Stimulated activated CD4-positive, alpha-beta T cell treated with anti-CD3 and anti-CD28 coated beads, Interleukin-15, amount 100 ng/mL, for 24 hours (primary cell): ENCODE measurements around the gene RETREG1.
"Not testable (repeated sequence)": the region's sequence is repeated elsewhere in the genome, so short reads cannot be mapped to it uniquely, and the experiment has no call there.

Source experiments
- DNase-seq: peaks from one replicate; pipeline ENCODE4 v3.0.0-alpha.2; 2020

RETREG1 gene

DNA sequence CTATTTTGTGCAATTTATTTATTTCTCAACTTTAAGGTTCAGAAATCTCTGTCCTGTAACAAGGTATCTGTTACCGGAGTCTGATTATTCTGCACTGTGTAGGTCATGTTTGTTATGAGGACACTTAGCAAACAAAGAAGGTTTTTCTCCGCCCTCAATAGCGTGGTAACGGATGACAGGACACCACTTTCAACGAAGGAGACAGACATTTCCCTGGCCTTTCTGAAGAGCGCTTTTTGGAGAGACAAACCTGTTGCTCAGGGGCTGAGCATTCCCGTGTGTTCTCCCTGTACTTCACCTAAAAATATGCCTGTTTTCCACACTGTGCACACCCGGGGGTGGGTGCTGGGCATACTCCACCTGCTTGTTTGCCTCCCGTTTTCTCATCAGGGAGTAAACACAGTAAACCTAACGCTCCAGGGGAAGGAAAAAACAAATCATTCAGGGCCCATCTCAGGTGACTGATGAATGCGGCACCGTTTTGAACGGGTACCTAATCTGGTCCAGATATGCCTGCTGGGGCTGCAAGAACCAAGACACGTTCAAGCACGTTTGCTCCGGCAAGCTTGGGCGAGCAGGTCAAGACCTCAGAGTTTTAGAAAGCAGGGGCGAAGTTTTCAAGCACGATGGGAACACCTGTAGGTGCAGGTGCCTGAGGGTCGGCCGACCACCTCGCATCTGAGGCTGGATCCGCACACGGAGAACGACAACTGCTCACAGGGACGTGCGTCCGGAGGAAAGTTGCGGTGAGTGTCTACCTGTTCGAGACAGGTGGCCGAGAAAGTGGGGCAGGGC lies 859 bp downstream of the RETREG1 start:
- peak; percentile 8 for DNase-seq

- no peak for DNase-seq
Measured at GRCh38 chr5:16612007-16612406, 4.8 kb downstream of the RETREG1 start.

DNA sequence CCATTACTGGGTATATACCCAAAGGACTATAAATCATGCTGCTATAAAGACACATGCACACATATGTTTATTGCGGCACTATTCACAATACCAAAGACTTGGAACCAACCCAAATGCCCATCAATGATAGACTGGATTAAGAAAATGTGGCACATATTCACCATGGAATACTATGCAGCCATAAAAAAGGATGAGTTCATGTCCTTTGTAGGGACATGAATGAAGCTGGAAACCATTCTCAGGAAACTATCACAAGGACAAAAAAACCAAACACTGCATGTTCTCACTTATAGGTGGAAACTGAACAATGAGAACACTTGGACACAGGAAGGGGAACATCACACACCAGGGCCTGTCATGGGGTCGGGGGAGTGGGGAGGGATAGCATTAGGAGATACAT lies 5.9 kb downstream of the RETREG1 start:
- not testable (repeated sequence) for DNase-seq

DNA sequence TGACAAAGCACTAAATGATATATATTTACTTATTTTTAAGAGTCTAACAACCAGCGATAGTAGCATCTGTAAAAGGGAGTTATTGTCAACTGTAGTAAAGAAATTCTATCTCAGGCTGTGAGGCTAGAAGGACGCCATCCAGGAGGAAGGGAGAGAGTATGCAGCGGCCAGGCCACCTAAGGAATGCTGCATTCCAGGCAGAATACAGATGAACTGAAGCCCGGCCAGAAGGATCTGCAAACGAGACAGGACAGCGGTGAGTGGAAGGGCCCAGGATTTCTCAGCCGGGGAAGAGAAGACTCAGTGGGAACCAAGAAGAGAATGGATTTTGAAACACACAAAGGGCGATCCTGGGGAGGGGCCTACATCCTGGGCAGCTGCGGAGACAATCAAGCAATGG lies 7.4 kb downstream of the RETREG1 start:
- no peak for DNase-seq

GRCh38 chr5:16606628-16607027 lies 10.2 kb downstream of the RETREG1 start:
- DNase-seq = no peak

DNA sequence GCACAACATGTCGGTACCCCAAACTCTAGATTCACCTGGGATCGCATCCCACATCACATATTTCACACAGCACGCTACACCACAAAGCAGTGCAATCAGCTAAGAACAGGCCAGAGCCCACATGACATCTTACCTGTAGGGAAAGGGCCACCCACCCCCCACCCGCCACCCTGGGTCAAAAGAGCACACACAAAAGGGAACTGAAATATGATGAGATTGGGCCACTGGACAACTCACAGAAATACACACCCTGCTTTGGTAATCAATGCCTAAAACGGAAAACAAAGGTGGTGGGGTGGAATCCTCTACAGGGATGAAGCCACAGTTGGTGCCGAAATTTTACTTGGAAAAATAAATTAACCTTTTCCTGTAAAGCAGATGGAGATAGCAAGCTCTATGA lies 13.1 kb downstream of the RETREG1 start:
- no peak for DNase-seq

GRCh38 chr5:16603295-16603694 lies 13.5 kb downstream of the RETREG1 start:
- DNase-seq = no peak

DNA sequence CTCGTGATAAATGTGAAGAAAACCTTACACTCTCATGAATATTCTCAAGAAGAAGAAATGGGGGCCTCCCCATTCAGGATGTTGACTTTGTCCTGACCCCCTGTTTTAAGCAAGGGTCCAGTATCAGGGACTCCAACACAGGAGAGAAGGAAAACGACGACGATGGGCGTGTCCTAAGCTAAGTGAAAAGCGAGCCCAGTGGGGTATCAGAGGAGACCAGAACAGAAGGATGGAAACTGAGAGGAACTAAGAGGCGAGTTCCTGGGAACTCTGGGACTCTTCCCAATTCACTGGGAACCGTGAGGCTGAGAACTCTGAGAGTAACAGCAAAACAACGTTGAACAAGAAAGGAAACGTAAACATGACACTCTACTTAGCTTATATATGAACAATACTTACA lies 14.6 kb downstream of the RETREG1 start:
- no peak for DNase-seq

- DNase-seq = no peak
Measured at GRCh38 chr5:16600946-16601345, 15.9 kb downstream of the RETREG1 start.

GRCh38 chr5:16600397-16600796 lies 16.4 kb downstream of the RETREG1 start:
- DNase-seq = no peak

DNA sequence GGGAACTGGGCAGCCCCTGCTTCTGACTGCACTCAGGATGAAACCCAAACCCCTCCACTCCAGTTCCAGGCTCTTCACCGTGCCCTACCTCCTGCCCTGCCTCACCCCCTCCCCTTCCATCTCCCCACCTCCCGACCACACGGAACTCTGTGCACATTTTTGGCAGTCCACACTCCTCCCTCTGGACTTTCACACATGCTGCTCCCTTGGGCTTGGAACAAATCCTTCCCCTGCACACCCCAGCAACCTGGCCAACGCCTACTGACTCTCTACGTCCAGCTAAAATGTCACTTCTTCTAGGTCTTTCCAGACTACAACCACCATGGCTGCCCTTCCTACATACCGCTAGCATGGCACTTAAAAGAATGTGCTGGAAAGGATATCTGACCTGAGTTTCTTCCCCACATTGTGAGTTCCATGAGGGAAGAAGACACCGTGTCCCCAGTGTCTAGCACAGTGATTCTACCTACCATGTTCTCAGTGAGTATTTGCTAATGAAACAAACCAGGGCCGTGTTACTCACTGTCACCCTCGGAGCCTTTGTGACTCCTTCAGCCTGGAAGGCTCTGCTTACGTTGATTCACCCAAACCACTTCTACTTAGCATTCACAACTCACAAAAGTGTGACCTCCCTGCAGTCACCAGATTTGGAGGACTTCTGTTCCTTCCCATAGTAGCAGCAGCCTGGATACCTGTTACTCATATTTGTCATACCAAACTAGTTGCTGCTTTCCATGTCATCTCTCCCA lies 18.7 kb downstream of the RETREG1 start:
- no peak for DNase-seq

DNA sequence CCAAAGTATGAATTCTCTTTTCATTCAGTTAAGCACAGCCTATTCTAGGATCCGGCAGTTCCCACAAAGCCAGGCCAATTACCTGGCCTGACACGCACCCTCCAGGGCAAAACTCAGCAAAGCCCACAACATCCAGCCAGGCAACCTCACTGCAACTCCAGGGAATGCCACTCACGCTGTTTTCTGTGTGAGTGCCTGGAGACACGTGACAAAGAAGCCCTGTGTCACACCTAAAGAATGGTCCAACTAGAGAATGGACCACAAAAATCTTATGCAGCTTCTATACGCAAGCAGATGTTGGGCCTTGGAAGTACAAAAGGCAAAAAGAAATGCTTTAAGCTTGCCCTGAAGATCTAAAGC lies 20.2 kb downstream of the RETREG1 start:
- no peak for DNase-seq

DNA sequence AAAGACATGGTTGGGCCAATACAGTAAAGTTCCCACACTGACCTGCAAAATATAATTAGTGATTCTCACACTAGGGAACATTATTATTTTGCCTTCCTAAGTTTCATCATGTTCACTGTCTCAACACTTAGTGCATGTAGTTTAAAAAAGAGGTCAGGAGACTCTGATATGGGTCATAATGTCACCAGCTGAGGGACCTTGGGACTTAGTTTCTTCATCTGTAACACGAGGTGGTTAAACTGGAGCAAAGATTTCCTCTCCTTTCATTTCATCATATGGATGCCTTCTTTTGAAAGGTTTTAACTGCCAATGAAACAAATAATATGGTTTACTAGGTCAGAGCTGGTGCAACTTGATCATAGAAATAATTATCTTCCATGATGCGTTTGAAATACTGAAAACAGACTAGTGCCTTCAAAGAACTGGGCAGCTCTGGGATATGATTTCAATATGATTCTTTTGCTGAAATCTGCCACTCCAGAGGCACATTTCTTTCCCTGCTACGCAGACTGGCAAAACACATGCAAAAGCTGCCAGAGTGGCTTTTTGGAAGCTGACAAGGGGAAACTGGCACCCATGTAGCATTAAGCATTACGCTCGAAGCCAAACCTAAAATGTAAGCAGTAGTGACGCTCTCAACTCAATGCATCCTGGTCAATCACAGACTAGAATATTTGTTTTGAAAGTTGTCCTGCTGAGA lies 20.8 kb downstream of the RETREG1 start:
- no peak for DNase-seq

GRCh38 chr5:16593628-16594027 lies 23.2 kb downstream of the RETREG1 start:
- DNase-seq = no peak

DNA sequence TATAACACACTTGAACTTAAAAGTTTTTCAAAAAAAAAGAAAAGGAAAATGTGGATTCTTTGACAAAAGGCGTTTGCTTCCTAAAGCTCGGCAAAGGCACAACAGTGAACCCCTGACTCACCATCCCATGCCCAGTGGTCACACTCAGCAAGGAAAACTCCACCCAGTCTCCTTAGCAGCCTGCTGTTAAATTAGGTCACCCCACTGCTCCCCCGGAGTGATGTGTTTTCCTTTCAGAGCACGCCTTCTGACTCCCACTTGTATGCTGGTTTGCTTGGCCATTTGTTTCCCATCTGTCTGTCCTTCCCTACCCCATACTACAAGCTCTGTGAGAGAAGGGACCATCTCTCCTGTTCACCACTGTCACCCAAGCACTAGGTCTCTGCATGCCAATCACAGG lies 23.8 kb downstream of the RETREG1 start:
- no peak for DNase-seq

- DNase-seq = no peak
Measured at GRCh38 chr5:16592255-16592654, 24.5 kb downstream of the RETREG1 start.

DNA sequence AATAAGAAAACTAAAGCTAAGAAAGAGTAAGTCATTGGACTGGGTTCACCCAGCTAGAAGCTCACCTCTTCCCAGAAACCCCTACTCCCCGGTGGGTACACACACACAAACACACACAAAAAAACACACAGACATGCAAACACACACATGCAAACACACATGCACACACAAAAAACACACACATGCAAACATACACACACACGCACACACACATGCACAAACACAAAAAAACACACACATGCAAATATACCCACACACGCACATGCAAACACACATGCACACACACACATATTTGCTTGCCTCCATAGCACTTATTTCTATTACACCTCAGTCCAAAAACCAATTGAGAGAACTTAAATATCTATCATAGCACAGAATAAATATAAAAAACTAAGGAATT lies 26.1 kb downstream of the RETREG1 start:
- DNase-seq = no peak

DNA sequence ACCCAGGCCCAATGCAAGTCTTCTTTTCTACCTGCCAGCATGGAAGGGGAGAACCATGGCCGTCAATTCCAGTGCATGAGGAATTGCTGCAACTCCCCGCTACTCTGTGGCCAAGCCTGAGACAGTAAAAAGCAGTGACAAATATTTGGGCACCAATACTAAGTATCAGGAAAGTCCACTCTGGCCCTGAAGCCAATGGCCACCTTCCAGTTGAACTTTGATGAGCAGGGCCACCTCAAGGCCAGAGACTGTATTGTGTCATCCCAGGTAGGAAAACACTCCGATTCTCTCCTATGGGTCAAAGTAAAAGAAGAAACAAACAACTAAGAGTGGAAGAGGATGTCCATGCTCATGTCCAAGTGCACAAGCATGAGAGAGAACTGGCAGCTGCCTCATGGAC lies 27.1 kb downstream of the RETREG1 start:
- no peak for DNase-seq

DNA sequence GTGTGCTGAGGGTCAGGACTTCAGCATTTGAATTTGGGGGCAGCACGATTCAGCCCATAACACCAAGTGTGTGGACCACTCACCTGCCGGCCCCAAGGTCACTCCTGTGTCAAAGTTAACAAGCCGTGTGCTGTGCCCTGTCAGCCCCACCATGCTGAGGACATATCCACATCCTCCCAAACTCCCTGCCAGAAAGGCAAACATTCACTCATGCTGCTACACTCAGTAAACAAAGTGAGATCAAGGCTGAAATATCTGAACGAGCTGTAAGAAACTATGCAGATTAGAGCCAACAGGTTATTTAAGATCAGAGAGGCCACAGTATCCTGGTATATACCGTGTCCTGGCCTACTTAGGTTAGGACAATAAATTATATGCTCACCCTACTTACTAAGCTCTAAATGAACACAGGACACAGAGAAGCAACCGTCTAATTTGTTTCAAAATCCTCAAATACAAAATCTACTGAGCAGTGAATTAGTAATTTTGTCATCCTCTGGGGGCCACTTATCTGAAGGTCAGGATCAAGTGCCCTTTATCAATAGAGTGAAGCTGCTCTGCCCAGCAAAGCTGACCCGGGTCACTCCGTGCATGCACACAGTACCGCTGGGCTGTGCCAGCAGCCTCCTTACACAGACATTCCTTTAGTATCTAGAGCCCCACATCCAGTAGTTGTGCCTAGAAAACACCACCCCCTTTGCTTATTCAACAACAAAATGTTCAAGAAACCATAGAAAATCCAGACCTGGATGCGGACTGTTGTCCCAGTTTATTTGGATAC lies 28.2 kb downstream of the RETREG1 start:
- DNase-seq = no peak

- DNase-seq = no peak
Measured at GRCh38 chr5:16586556-16586955, 30.2 kb downstream of the RETREG1 start.

DNA sequence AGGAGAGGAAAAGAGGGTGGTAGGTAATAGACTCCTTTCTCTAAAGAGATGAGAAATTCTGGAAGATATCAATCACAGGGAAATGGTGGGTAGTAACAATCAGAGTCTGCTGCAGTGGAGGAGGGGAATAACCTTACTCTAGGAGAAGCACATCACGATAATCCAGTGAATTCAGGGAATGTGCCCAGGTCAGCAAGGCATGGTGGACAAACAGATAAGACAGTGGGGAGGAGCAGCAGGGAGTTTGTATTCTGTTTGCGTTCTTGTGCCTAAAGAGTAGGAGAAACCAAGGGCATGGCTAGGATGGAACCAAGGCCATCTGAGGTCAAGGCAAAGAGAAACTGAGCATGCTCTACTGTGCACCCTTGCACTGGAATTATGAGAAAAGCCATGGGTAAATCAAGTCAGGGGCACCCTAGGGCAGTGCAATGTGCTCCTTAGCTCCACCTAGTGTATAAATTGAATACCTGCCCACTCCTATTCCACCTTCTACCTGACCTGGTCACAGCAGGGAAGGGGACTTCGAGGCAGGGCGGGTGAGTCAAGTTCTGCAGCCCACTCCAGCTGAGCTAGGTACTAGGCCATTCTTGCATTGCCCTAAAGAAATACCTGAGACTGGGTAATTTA lies 31.6 kb downstream of the RETREG1 start:
- no peak for DNase-seq

GRCh38 chr5:16582081-16582480 lies 34.7 kb downstream of the RETREG1 start:
- DNase-seq = no peak

DNA sequence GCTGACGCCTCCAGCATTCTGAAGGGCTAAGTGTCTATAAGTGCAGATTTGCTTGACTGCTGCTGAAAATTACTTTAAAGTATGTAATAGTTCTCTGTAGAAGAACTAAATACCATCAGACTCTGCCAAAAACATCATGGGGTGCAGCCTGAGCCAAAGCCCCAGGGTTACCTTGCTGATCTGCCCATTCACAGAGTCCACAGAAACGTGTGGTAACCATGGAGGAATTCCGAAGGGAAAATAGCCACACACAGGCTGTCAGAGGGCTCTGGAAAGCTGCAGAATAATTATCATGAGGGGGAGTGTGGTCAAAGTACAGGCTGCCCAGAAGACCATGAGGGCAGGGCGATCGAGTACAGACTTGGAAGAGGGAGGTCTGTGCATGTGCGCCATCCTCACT lies 36.4 kb downstream of the RETREG1 start:
- DNase-seq = no peak
